ENCODE data around the gene GSTM2.
"Not testable (repeated sequence)": the region's sequence is repeated elsewhere in the genome, so short reads cannot be mapped to it uniquely, and the experiment has no call there.

Gene GSTM2

GRCh38 chr1:109677459-109677858 lies 9.6 kb downstream of the GSTM2 start:
- DNase-seq (ENCODE audit: low read depth in 2 of 2), result no peak

- not testable (repeated sequence) for DNase-seq (ENCODE audit: low read depth in 2 of 2)
Observed at GRCh38 chr1:109678637-109679036, 10.8 kb downstream of the GSTM2 start.

- not testable (repeated sequence) for DNase-seq (ENCODE audit: low read depth in 2 of 2)
Observed at GRCh38 chr1:109684777-109685176, 16.9 kb downstream of the GSTM2 start.

- DNase-seq (ENCODE audit: low read depth in 2 of 2), result not testable (repeated sequence)
Observed at GRCh38 chr1:109685399-109685798, 17.5 kb downstream of the GSTM2 start.

- not testable (repeated sequence) for DNase-seq (ENCODE audit: low read depth in 2 of 2)
Observed at GRCh38 chr1:109685890-109686289, 18.0 kb downstream of the GSTM2 start.

- DNase-seq (ENCODE audit: low read depth in 2 of 2), result not testable (repeated sequence)
Observed at GRCh38 chr1:109687109-109687508, 19.3 kb downstream of the GSTM2 start.

GRCh38 chr1:109687641-109688499 lies 20.0 kb downstream of the GSTM2 start, which contains the start of gene GSTM1:
Gene GSTM1 (plus strand): TSS chr1:109687817. CDS start chr1:109687874, 57 bp downstream.
- no peak for DNase-seq (ENCODE audit: low read depth in 2 of 2)

GRCh38 chr1:109689844-109690405 lies 22.1 kb downstream of the GSTM2 start:
- DNase-seq (ENCODE audit: low read depth in 2 of 2), result no peak

- DNase-seq (ENCODE audit: low read depth in 2 of 2), result no peak
Observed at GRCh38 chr1:109691759-109692158, 23.9 kb downstream of the GSTM2 start.

GRCh38 chr1:109694400-109694799 lies 26.5 kb downstream of the GSTM2 start:
- not testable (repeated sequence) for DNase-seq (ENCODE audit: low read depth in 2 of 2)

GRCh38 chr1:109695138-109695537 lies 27.3 kb downstream of the GSTM2 start:
- not testable (repeated sequence) for DNase-seq (ENCODE audit: low read depth in 2 of 2)

GRCh38 chr1:109697066-109697465 lies 29.2 kb downstream of the GSTM2 start:
- no peak for DNase-seq (ENCODE audit: low read depth in 2 of 2)

GRCh38 chr1:109697861-109698260 lies 30.0 kb downstream of the GSTM2 start:
- not testable (repeated sequence) for DNase-seq (ENCODE audit: low read depth in 2 of 2)

- not testable (repeated sequence) for DNase-seq (ENCODE audit: low read depth in 2 of 2)
Observed at GRCh38 chr1:109702940-109703339, 35.1 kb downstream of the GSTM2 start.

- DNase-seq (ENCODE audit: low read depth in 2 of 2), result no peak
Observed at GRCh38 chr1:109704173-109704572, 36.3 kb downstream of the GSTM2 start.

GRCh38 chr1:109705411-109705810 lies 37.6 kb downstream of the GSTM2 start:
- DNase-seq (ENCODE audit: low read depth in 2 of 2), result no peak

GRCh38 chr1:109708949-109709348 lies 41.1 kb downstream of the GSTM2 start:
- not testable (repeated sequence) for DNase-seq (ENCODE audit: low read depth in 2 of 2)

GRCh38 chr1:109709822-109710221 lies 42.0 kb downstream of the GSTM2 start:
- DNase-seq (ENCODE audit: low read depth in 2 of 2), result not testable (repeated sequence)

GRCh38 chr1:109711593-109712320 lies 43.9 kb downstream of the GSTM2 start, which contains the start of gene GSTM5:
Gene GSTM5 (plus strand): TSS chr1:109712251. CDS start chr1:109712313, 62 bp downstream.
- not testable (repeated sequence) for DNase-seq (ENCODE audit: low read depth in 2 of 2)

GRCh38 chr1:109712321-109712864 lies 44.5 kb downstream of the GSTM2 start:
- no peak for DNase-seq (ENCODE audit: low read depth in 2 of 2)

GRCh38 chr1:109713636-109714035 lies 45.8 kb downstream of the GSTM2 start:
- no peak for DNase-seq (ENCODE audit: low read depth in 2 of 2)
